Stimulated activated CD4-positive, alpha-beta T cell treated with anti-CD3 and anti-CD28 coated beads, Interleukin-4, amount 100 ng/mL, for 24 hours (primary cell): ENCODE results near the gene ZNF608.

Experiments used
- DNase-seq: peaks from one replicate; pipeline ENCODE4 v3.0.0-alpha.2; 2020

The ZNF608 gene

GRCh38 chr5:124737651-124738050, 8.8 kb downstream of the ZNF608 start:
- no peak for DNase-seq

- no peak for DNase-seq
These were observed 9.6 kb downstream of the ZNF608 start for GRCh38 chr5:124736805-124737188.

- DNase-seq, result no peak
These were observed 10.2 kb downstream of the ZNF608 start for GRCh38 chr5:124736082-124736804.

- DNase-seq, result no peak
These were observed 11.1 kb downstream of the ZNF608 start for GRCh38 chr5:124735169-124735858.

- no peak for DNase-seq
These were observed 11.8 kb downstream of the ZNF608 start for GRCh38 chr5:124734574-124735168.

- no peak for DNase-seq
These were observed 13.1 kb downstream of the ZNF608 start for GRCh38 chr5:124733329-124733650.

- DNase-seq, result no peak
These were observed 13.8 kb downstream of the ZNF608 start for GRCh38 chr5:124732428-124733328.

GRCh38 chr5:124730381-124730780, 16.1 kb downstream of the ZNF608 start:
- DNase-seq, result no peak

GRCh38 chr5:124729720-124730359, 16.6 kb downstream of the ZNF608 start:
- no peak for DNase-seq

- DNase-seq, result no peak
These were observed 17.5 kb downstream of the ZNF608 start for GRCh38 chr5:124728968-124729332.

GRCh38 chr5:124728331-124728967, 18.0 kb downstream of the ZNF608 start:
- no peak for DNase-seq

- no peak for DNase-seq
These were observed 19.6 kb downstream of the ZNF608 start for GRCh38 chr5:124726631-124727362.

GRCh38 chr5:124725622-124726258, 20.7 kb downstream of the ZNF608 start:
- no peak for DNase-seq

GRCh38 chr5:124725040-124725434, 21.4 kb downstream of the ZNF608 start:
- DNase-seq, result no peak

GRCh38 chr5:124724357-124725039, 21.9 kb downstream of the ZNF608 start:
- no peak for DNase-seq

GRCh38 chr5:124721229-124721735, 25.2 kb downstream of the ZNF608 start:
- DNase-seq, result no peak

GRCh38 chr5:124720593-124720992, 25.8 kb downstream of the ZNF608 start:
- no peak for DNase-seq

GRCh38 chr5:124719113-124719967, 27.1 kb downstream of the ZNF608 start:
- no peak for DNase-seq

- DNase-seq, result no peak
These were observed 28.1 kb downstream of the ZNF608 start for GRCh38 chr5:124718380-124718789.
